HEK293 (cell line): Measurements from ENCODE around the gene FAM227B.

Experiments
- CTCF ChIA-PET: fragments of 350-600 bp; formaldehyde crosslinking; extraction: SDS; loops from one replicate; lab custom pipeline; 2021; ENCODE audit warnings: antibody characterized with exemption; lab: Yijun Ruan, JAX
- POLR2A ChIA-PET: fragments of 300-600 bp; formaldehyde crosslinking; extraction: SDS; loops from one replicate; lab custom pipeline; 2020; ENCODE audit warnings: antibody characterized with exemption, inconsistent platforms; lab: Yijun Ruan, JAX
- H3K27ac ChIP-seq: fragments of 200-500 bp; sonication (Bioruptor generic); 2 replicates; pipeline ENCODE4 v1.5.1; 2014; ENCODE audit warnings: low read depth, low read length, control low read depth, inconsistent platforms; ENCODE audit errors: extremely low read depth
- H3K36me3 ChIP-seq, 2 experiments: fragments of 200-500 bp in 1 of 2; sonication (Bioruptor generic) in 1 of 2; 1 replicate in 1 of 2; 2 replicates in 1 of 2; pipeline ENCODE4 v1.5.1; 2014 to 2017; ENCODE audit warnings: inconsistent platforms in 2 of 2, low read length in 2 of 2; ENCODE audit not compliant: control insufficient read depth in 2 of 2, insufficient read depth in 1 of 2
- H3K4me1 ChIP-seq: fragments of 200-500 bp; sonication (Bioruptor generic); 2 replicates; pipeline ENCODE4 v1.5.1; 2014; ENCODE audit warnings: mild to moderate bottlenecking, low read length, inconsistent platforms; ENCODE audit not compliant: control insufficient read depth, insufficient read depth
- H3K4me3 ChIP-seq: 2 replicates; pipeline ENCODE4 v1.5.1; 2011; ENCODE audit warnings: low read depth, mild to moderate bottlenecking, control low read depth, low read length, moderate library complexity
- H3K9me3 ChIP-seq: fragments of 200-500 bp; sonication (Bioruptor generic); 2 replicates; pipeline ENCODE4 v1.5.1; 2014; ENCODE audit warnings: low read depth, low read length, inconsistent platforms; ENCODE audit not compliant: control insufficient read depth, insufficient read depth
- KLF1 ChIP-seq: fragments of 450-650 bp; formaldehyde crosslinking; IDR thresholded peaks from 2 replicates; pipeline ENCODE4 v1.5.1; 2016; ENCODE audit warnings: missing biosample characterization, missing genetic modification characterization
- KLF10 ChIP-seq: fragments of 450-650 bp; IDR thresholded peaks from 2 replicates; pipeline ENCODE4 v1.5.1; 2018; ENCODE audit warnings: missing biosample characterization, mild to moderate bottlenecking, missing genetic modification characterization
- YY1 ChIP-seq: fragments of 450-650 bp; formaldehyde crosslinking; IDR thresholded peaks from 2 replicates; pipeline ENCODE4 v1.5.1; 2018; ENCODE audit warnings: missing biosample characterization, missing genetic modification characterization
- ZBTB17 ChIP-seq: fragments of 450-650 bp; formaldehyde crosslinking; IDR thresholded peaks from 2 replicates; pipeline ENCODE4 v1.5.1; 2016; ENCODE audit warnings: missing biosample characterization, missing genetic modification characterization
- ZFP69B ChIP-seq: fragments of 450-650 bp; formaldehyde crosslinking; IDR thresholded peaks from 2 replicates; pipeline ENCODE4 v1.5.1; 2016; ENCODE audit warnings: missing biosample characterization, missing genetic modification characterization
- ZNF132 ChIP-seq: fragments of 450-650 bp; formaldehyde crosslinking; IDR thresholded peaks from 2 replicates; pipeline ENCODE4 v1.5.1; 2017; ENCODE audit warnings: missing biosample characterization, missing genetic modification characterization, borderline replicate concordance
- ZNF16 ChIP-seq: fragments of 450-650 bp; formaldehyde crosslinking; IDR thresholded peaks from 2 replicates; pipeline ENCODE4 v1.5.1; 2016; ENCODE audit warnings: low read depth, missing biosample characterization, missing genetic modification characterization
- ZNF202 ChIP-seq: fragments of 450-650 bp; formaldehyde crosslinking; IDR thresholded peaks from 2 replicates; pipeline ENCODE4 v1.5.1; 2016; ENCODE audit warnings: missing biosample characterization, missing genetic modification characterization, borderline replicate concordance
- ZNF24 ChIP-seq: fragments of 450-650 bp; formaldehyde crosslinking; IDR thresholded peaks from 2 replicates; pipeline ENCODE4 v1.5.1; 2016; ENCODE audit warnings: missing biosample characterization, missing genetic modification characterization
- ZNF311 ChIP-seq: fragments of 450-650 bp; formaldehyde crosslinking; IDR thresholded peaks from 2 replicates; pipeline ENCODE4 v1.5.1; 2017; ENCODE audit warnings: missing biosample characterization, missing genetic modification characterization, borderline replicate concordance
- ZNF37A ChIP-seq: fragments of 450-650 bp; IDR thresholded peaks from 2 replicates; pipeline ENCODE4 v1.5.1; 2018; ENCODE audit warnings: missing biosample characterization, missing genetic modification characterization
- ZNF596 ChIP-seq: fragments of 450-650 bp; IDR thresholded peaks from 2 replicates; pipeline ENCODE4 v1.5.0; 2018; ENCODE audit warnings: missing biosample characterization, mild to moderate bottlenecking, missing genetic modification characterization, moderate library complexity
- ZNF600 ChIP-seq: fragments of 450-650 bp; formaldehyde crosslinking; IDR thresholded peaks from 2 replicates; pipeline ENCODE4 v1.5.1; 2016; ENCODE audit warnings: missing biosample characterization, missing genetic modification characterization
- ZNF670 ChIP-seq: fragments of 450-650 bp; formaldehyde crosslinking; IDR thresholded peaks from 2 replicates; pipeline ENCODE4 v1.5.1; 2016; ENCODE audit warnings: missing biosample characterization, missing genetic modification characterization, low read depth
- ZNF768 ChIP-seq: fragments of 450-650 bp; formaldehyde crosslinking; IDR thresholded peaks from 2 replicates; pipeline ENCODE4 v1.5.1; 2018; ENCODE audit warnings: missing biosample characterization, mild to moderate bottlenecking, missing genetic modification characterization
- ZNF785 ChIP-seq: fragments of 450-650 bp; formaldehyde crosslinking; IDR thresholded peaks from 2 replicates; pipeline ENCODE4 v1.5.1; 2016; ENCODE audit warnings: missing biosample characterization, missing genetic modification characterization
- ZNF791 ChIP-seq: fragments of 450-650 bp; formaldehyde crosslinking; IDR thresholded peaks from 2 replicates; pipeline ENCODE4 v1.5.1; 2016; ENCODE audit warnings: missing biosample characterization, missing genetic modification characterization
- ZNF837 ChIP-seq: fragments of 450-650 bp; formaldehyde crosslinking; IDR thresholded peaks from 2 replicates; pipeline ENCODE4 v1.5.1; 2016; ENCODE audit warnings: missing biosample characterization, missing genetic modification characterization
- ZSCAN23 ChIP-seq: fragments of 450-650 bp; formaldehyde crosslinking; IDR thresholded peaks from 2 replicates; pipeline ENCODE4 v1.5.1; 2016; ENCODE audit warnings: missing biosample characterization, missing genetic modification characterization
- TF ChIP-seq, protein P1 (sequence below): fragments of 450-650 bp; formaldehyde crosslinking; IDR thresholded peaks from 2 replicates; pipeline ENCODE4 v1.5.1; 2016; ENCODE audit warnings: missing biosample characterization, missing genetic modification characterization
- TF ChIP-seq, protein P2 (sequence below): fragments of 450-650 bp; formaldehyde crosslinking; IDR thresholded peaks from 2 replicates; pipeline ENCODE4 v1.5.1; 2016; ENCODE audit warnings: missing biosample characterization, missing genetic modification characterization
- TF ChIP-seq, protein P3 (sequence below): fragments of 450-650 bp; formaldehyde crosslinking; IDR thresholded peaks from 2 replicates; pipeline ENCODE4 v1.5.1; 2016; ENCODE audit warnings: missing biosample characterization, missing genetic modification characterization, borderline replicate concordance
- TF ChIP-seq, protein P4 (sequence below): fragments of 450-650 bp; formaldehyde crosslinking; optimal IDR thresholded peaks from 2 replicates; pipeline ENCODE3; 2016; ENCODE audit warnings: missing biosample characterization, mild to moderate bottlenecking, missing genetic modification characterization

The FAM227B gene

DNA sequence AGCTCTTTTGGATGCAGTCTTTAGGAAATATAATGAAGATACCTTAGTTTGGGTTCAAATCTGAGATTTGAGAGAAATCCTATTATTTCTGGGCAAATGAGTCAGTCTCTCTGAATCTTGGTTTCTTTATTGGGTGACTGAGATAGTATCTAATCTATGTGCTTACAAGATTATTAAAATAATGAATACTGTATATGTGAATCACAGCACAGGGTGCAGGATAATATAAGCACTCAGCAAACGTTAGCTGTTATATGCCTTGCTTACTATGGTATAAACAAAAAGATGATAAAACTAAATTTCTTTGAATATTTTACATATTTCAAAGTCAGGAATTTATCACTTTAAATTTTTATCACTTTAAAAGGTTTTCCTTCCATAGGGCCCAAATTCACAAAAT lies 168.0 kb downstream of the FAM227B start:
- ChIA-PET CTCF (no interaction called here), POLR2A (no interaction called here)
- Histone ChIP-seq H3K27ac (no peak overlapping the region), H3K36me3 (no peaks in the 10 kb centered on the region), H3K4me3 (no peak overlapping the region), H3K4me1 (no peaks in the 10 kb centered on the region), H3K9me3 (no peaks in the 10 kb centered on the region)
- TF ChIP-seq ZNF596 (tag by site-specific recombination) (no peak), KLF10 (tag by site-specific recombination) (no peak), ZNF132 (tag by site-specific recombination) (no peak), YY1 (tag by site-specific recombination) (no peak), ZNF791 (tag by site-specific recombination) (no peak), ZNF16 (no peak), ZBTB17 (tag by site-specific recombination) (no peak), ZNF37A (tag by site-specific recombination) (no peak)
- TF ChIP-seq, protein P1, sequence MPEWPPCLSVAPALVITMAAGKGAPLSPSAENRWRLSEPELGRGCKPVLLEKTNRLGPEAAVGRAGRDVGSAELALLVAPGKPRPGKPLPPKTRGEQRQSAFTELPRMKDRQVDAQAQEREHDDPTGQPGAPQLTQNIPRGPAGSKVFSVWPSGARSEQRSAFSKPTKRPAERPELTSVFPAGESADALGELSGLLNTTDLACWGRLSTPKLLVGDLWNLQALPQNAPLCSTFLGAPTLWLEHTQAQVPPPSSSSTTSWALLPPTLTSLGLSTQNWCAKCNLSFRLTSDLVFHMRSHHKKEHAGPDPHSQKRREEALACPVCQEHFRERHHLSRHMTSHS (tag by site-specific recombination): no peak
- TF ChIP-seq, protein P2, sequence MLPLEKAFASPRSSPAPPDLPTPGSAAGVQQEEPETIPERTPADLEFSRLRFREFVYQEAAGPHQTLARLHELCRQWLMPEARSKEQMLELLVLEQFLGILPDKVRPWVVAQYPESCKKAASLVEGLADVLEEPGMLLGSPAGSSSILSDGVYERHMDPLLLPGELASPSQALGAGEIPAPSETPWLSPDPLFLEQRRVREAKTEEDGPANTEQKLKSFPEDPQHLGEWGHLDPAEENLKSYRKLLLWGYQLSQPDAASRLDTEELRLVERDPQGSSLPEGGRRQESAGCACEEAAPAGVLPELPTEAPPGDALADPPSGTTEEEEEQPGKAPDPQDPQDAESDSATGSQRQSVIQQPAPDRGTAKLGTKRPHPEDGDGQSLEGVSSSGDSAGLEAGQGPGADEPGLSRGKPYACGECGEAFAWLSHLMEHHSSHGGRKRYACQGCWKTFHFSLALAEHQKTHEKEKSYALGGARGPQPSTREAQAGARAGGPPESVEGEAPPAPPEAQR (tag by site-specific recombination): no peak
- TF ChIP-seq, protein P3, sequence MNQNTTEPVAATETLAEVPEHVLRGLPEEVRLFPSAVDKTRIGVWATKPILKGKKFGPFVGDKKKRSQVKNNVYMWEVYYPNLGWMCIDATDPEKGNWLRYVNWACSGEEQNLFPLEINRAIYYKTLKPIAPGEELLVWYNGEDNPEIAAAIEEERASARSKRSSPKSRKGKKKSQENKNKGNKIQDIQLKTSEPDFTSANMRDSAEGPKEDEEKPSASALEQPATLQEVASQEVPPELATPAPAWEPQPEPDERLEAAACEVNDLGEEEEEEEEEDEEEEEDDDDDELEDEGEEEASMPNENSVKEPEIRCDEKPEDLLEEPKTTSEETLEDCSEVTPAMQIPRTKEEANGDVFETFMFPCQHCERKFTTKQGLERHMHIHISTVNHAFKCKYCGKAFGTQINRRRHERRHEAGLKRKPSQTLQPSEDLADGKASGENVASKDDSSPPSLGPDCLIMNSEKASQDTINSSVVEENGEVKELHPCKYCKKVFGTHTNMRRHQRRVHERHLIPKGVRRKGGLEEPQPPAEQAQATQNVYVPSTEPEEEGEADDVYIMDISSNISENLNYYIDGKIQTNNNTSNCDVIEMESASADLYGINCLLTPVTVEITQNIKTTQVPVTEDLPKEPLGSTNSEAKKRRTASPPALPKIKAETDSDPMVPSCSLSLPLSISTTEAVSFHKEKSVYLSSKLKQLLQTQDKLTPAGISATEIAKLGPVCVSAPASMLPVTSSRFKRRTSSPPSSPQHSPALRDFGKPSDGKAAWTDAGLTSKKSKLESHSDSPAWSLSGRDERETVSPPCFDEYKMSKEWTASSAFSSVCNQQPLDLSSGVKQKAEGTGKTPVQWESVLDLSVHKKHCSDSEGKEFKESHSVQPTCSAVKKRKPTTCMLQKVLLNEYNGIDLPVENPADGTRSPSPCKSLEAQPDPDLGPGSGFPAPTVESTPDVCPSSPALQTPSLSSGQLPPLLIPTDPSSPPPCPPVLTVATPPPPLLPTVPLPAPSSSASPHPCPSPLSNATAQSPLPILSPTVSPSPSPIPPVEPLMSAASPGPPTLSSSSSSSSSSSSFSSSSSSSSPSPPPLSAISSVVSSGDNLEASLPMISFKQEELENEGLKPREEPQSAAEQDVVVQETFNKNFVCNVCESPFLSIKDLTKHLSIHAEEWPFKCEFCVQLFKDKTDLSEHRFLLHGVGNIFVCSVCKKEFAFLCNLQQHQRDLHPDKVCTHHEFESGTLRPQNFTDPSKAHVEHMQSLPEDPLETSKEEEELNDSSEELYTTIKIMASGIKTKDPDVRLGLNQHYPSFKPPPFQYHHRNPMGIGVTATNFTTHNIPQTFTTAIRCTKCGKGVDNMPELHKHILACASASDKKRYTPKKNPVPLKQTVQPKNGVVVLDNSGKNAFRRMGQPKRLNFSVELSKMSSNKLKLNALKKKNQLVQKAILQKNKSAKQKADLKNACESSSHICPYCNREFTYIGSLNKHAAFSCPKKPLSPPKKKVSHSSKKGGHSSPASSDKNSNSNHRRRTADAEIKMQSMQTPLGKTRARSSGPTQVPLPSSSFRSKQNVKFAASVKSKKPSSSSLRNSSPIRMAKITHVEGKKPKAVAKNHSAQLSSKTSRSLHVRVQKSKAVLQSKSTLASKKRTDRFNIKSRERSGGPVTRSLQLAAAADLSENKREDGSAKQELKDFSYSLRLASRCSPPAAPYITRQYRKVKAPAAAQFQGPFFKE (tag by site-specific recombination): no peak

DNA sequence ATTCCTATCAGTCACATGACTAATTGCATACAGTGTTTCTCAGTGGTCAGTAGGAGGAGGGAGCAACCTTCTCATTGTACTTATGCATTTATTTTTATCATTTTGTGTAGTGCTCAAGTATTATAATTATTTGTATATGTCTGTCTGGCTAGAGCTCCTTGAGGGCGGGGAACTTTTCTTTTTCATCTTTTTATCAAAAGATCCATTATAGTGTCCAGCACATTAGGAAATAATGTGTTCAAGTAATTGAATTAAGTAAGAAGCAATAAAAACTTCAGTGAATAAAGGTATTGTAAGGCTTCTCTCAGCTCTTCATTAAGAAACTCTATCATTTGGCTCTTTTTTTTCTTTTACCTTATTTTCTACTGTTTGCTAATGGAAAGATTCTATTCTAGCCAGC lies 178.8 kb downstream of the FAM227B start:
- Histone ChIP-seq H3K4me3 (no peak overlapping the region), H3K4me1 (no peaks in the 10 kb centered on the region), H3K36me3 (no peaks in the 10 kb centered on the region), H3K9me3 (no peaks in the 10 kb centered on the region), H3K27ac (no peak overlapping the region)
- POLR2A ChIA-PET: no interaction called here
- CTCF ChIA-PET: no interaction called here
- TF ChIP-seq ZNF837 (tag by site-specific recombination): no peak
- no peak for TF ChIP-seq ZNF311 (tag by site-specific recombination)
- no peak for TF ChIP-seq ZNF132 (tag by site-specific recombination)
- TF ChIP-seq ZNF600 (tag by site-specific recombination): no peak
- TF ChIP-seq, protein P4, sequence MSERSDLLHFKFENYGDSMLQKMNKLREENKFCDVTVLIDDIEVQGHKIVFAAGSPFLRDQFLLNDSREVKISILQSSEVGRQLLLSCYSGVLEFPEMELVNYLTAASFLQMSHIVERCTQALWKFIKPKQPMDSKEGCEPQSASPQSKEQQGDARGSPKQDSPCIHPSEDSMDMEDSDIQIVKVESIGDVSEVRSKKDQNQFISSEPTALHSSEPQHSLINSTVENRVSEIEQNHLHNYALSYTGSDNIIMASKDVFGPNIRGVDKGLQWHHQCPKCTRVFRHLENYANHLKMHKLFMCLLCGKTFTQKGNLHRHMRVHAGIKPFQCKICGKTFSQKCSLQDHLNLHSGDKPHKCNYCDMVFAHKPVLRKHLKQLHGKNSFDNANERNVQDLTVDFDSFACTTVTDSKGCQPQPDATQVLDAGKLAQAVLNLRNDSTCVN: no peak
- no peak for TF ChIP-seq ZFP69B (tag by site-specific recombination)
- TF ChIP-seq KLF1 (tag by site-specific recombination): no peak
- TF ChIP-seq ZNF670 (tag by site-specific recombination): no peak
- no peak for TF ChIP-seq ZNF785
- no peak for TF ChIP-seq ZSCAN23 (tag by site-specific recombination)
- no peak for TF ChIP-seq ZNF768 (tag by site-specific recombination)
- no peak for TF ChIP-seq ZNF596 (tag by site-specific recombination)
- TF ChIP-seq ZNF24 (tag by site-specific recombination): no peak
- no peak for TF ChIP-seq ZNF202 (tag by site-specific recombination)
